Eye (tissue), 1 donor: ENCODE measurements around the gene SLC15A4.

ENCODE experiments used
- DNase-seq: peaks from one replicate; pipeline ENCODE4 v3.0.0-alpha.2; 2015

SLC15A4 gene

GRCh38 chr12:128745772-128746689 lies 77.7 kb downstream of the SLC15A4 start:
- DNase-seq, result no peak

GRCh38 chr12:128743916-128744315 lies 79.8 kb downstream of the SLC15A4 start:
- DNase-seq, result no peak
